Amniotic stem cell (primary cell): ENCODE data around the gene COL11A2.

Experiments used
- DNase-seq: peaks from one replicate; lab custom pipeline; 2025; lab: John Stamatoyannopoulos, UW

Gene COL11A2

GRCh38 chr6:33192671-33193602, 670 bp upstream of the COL11A2 start:
- DNase-seq, result no peak

- no peak for DNase-seq
Observed at GRCh38 chr6:33191383-33192104, 723 bp downstream of the COL11A2 start.

GRCh38 chr6:33190504-33191107, 1.7 kb downstream of the COL11A2 start:
- DNase-seq, result no peak

GRCh38 chr6:33189625-33190448, 2.4 kb downstream of the COL11A2 start:
- no peak for DNase-seq

GRCh38 chr6:33189164-33189563, 3.1 kb downstream of the COL11A2 start:
- no peak for DNase-seq

- DNase-seq, result no peak
Observed at GRCh38 chr6:33187809-33188208, 4.5 kb downstream of the COL11A2 start.

GRCh38 chr6:33185654-33186187, 6.5 kb downstream of the COL11A2 start:
- DNase-seq, result no peak

- DNase-seq, result no peak
Observed at GRCh38 chr6:33185190-33185589, 7.1 kb downstream of the COL11A2 start.

- no peak for DNase-seq
Observed at GRCh38 chr6:33183071-33183683, 9.1 kb downstream of the COL11A2 start.

GRCh38 chr6:33181141-33181540, 11.1 kb downstream of the COL11A2 start:
- no peak for DNase-seq

- DNase-seq, result no peak
Observed at GRCh38 chr6:33178755-33179475, 13.4 kb downstream of the COL11A2 start.

- no peak for DNase-seq
Observed at GRCh38 chr6:33177552-33178446, 14.5 kb downstream of the COL11A2 start.

GRCh38 chr6:33176906-33177305, 15.4 kb downstream of the COL11A2 start:
- no peak for DNase-seq

- no peak for DNase-seq
Observed at GRCh38 chr6:33175436-33176069, 16.7 kb downstream of the COL11A2 start.

GRCh38 chr6:33174784-33175183, 17.5 kb downstream of the COL11A2 start:
- DNase-seq, result no peak

- DNase-seq, result no peak
Observed at GRCh38 chr6:33173535-33174180, 18.6 kb downstream of the COL11A2 start.

- DNase-seq, result no peak
Observed at GRCh38 chr6:33172688-33173534, 19.4 kb downstream of the COL11A2 start.
